ENCODE results near the gene AGO3.

AGO3 gene

DNA sequence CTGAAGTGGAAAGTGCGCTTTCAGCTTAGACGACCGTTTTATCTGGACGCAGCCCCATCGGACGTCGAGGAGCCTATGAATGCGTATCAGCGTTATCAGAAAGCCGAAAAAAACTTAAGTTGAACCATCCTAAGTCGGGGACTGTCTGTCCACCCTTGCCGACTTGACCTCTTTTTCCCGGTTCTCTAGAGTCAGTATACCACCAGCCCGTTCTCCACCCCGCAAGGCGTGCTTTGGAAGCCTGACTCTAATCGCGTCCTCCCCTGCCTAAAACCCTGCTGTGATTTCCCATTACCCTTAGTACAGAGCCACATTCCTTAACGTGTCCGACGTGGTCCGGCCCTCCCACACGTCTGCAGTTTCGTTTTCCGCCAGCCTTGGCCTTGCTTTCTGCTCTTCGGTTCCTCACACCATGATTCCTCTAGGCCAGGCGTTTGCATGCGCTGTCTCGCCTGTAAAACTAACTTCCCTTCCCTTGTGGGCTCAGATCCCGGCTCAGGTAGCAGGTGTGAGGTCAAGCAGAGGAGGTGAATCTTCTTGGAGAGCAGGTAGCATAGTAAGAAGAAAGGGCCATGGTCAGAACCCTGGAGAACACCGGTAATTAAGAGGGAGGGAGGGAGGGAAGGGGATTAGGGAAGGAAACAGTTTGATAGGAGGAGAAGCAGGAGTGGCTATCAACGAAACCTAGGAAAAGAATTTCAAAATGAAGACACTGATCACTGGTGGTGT, 158.7 kb downstream of the AGO3 start:
- peak overlapping the region; percentile 90 for H3K27ac Mint-ChIP-seq (ENCODE audit: low read depth)
- H3K36me3 Mint-ChIP-seq (ENCODE audit: insufficient read depth) = peaks cover 7% of the 10 kb centered on the region
- ATAC-seq (replicated peaks; ENCODE audit: extremely low read depth, poor library complexity, severe bottlenecking) (no peak), DNase-seq (ENCODE audit: low spot score in 2 of 2) (no peak)
- peak overlapping the region; percentile 87 for H3K4me3 Mint-ChIP-seq
- peaks cover 22% of the 10 kb centered on the region for H3K4me1 Mint-ChIP-seq
- no peaks in the 10 kb centered on the region for H3K9me3 Mint-ChIP-seq
- peaks cover 17% of the 10 kb centered on the region for H3K27me3 Mint-ChIP-seq

DNA sequence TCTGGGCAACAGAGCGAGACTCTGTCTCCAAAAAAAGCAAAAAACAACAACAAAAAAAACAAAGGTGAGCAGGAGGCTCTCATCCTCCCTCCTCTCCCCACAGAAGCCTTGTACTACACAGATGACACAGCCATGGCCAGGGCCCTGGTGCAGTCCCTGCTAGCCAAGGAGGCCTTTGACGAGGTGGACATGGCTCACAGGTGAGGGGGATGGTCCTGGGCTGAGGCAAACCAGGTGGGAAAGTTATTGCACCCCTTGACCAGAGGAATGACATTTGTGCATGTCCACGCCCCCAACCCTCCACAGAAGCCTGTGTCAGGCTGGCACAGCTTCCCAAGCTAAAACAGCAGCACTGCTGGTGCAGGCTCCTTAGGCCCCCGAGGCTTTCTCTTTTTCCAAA, 160.2 kb downstream of the AGO3 start:
- H3K27ac Mint-ChIP-seq (ENCODE audit: low read depth) = peak overlapping the region; percentile 44
- DNase-seq (ENCODE audit: low spot score in 2 of 2) (no peak), ATAC-seq (replicated peaks; ENCODE audit: extremely low read depth, poor library complexity, severe bottlenecking) (no peak)
- peaks cover 15% of the 10 kb centered on the region for H3K36me3 Mint-ChIP-seq (ENCODE audit: insufficient read depth)
- H3K9me3 Mint-ChIP-seq = no peaks in the 10 kb centered on the region
- no peak overlapping the region for H3K4me3 Mint-ChIP-seq
- peaks cover 11% of the 10 kb centered on the region for H3K27me3 Mint-ChIP-seq
- peaks cover 22% of the 10 kb centered on the region for H3K4me1 Mint-ChIP-seq

DNA sequence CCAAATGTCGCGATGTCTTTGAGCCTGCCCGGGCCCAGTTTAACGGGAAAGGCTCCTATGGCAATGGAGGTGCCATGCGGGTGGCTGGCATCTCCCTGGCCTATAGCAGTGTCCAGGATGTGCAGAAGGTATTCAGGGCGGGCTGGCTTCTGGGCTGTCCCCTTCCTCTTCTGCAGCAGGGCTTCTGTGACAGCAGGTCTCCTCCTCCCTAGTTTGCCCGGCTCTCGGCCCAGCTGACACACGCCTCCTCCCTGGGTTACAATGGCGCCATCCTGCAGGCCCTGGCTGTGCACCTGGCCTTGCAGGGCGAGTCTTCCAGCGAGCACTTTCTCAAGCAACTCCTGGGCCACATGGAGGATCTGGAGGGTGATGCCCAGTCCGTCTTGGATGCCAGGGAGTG, 160.8 kb downstream of the AGO3 start:
- ATAC-seq (replicated peaks; ENCODE audit: extremely low read depth, poor library complexity, severe bottlenecking) (no peak), DNase-seq (ENCODE audit: low spot score in 2 of 2) (no peak)
- H3K4me3 Mint-ChIP-seq = no peak overlapping the region
- H3K4me1 Mint-ChIP-seq = peaks cover 22% of the 10 kb centered on the region
- H3K27me3 Mint-ChIP-seq = peaks cover 6% of the 10 kb centered on the region
- no peaks in the 10 kb centered on the region for H3K9me3 Mint-ChIP-seq
- peaks cover 19% of the 10 kb centered on the region for H3K36me3 Mint-ChIP-seq (ENCODE audit: insufficient read depth)
- H3K27ac Mint-ChIP-seq (ENCODE audit: low read depth) = peak overlapping the region; percentile 44

DNA sequence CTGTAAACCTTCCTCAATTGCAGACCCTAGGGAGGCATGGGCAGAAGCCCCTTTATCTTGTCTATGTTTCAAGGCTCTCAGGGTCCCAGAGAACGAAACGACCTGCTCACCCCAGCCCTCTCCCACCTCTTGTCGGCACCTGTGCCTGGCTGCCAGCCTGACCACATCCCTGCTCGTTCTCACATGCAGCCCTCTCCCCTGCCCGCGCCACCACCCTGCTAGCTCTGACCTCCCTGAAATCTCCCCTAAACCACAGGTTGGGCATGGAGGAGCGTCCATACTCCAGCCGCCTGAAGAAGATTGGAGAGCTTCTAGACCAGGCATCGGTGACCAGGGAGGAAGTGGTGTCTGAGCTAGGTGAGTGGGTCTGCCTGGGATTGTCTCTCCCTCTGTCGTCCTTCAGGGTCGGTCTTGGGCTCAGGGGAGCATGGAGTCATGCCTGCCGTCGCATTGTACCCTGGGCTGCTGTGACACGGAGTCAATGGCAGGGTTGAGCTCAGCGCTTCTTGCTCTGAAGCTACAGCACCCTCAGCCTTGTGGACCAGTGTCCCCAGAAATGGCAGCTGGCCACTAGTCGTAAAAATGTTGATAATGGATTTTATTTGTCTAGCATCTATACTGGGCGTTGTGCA, 161.4 kb downstream of the AGO3 start:
- Mint-ChIP-seq H3K27me3 (no peaks in the 10 kb centered on the region), H3K4me3 (no peak overlapping the region), H3K4me1 (peaks cover 22% of the 10 kb centered on the region), H3K36me3 (ENCODE audit: insufficient read depth) (peaks cover 19% of the 10 kb centered on the region), H3K9me3 (no peaks in the 10 kb centered on the region), H3K27ac (ENCODE audit: low read depth) (no peak overlapping the region)
- DNase-seq (ENCODE audit: low spot score in 2 of 2) (no peak), ATAC-seq (replicated peaks; ENCODE audit: extremely low read depth, poor library complexity, severe bottlenecking) (no peak)

DNA sequence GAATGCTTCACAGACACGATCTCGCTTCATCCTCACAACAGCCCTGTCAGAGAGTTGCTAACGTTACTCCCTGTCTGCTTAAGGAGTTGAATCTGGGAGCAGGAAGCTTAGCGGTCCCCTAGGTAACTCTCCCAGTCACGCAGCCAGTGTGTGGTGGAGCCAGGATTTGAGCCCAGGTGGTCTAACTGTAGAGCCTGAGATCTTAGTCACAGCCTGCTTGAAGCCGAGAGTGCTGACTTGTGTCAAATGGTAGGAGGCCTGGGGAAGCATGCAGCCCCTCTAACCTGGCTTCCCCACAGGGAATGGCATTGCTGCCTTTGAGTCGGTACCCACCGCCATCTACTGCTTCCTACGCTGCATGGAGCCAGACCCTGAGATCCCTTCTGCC, 161.9 kb downstream of the AGO3 start:
- no peak overlapping the region for H3K4me3 Mint-ChIP-seq
- peaks cover 19% of the 10 kb centered on the region for H3K36me3 Mint-ChIP-seq (ENCODE audit: insufficient read depth)
- no peaks in the 10 kb centered on the region for H3K27me3 Mint-ChIP-seq
- ATAC-seq (replicated peaks; ENCODE audit: extremely low read depth, poor library complexity, severe bottlenecking) (no peak), DNase-seq (ENCODE audit: low spot score in 2 of 2) (no peak)
- no peaks in the 10 kb centered on the region for H3K9me3 Mint-ChIP-seq
- H3K4me1 Mint-ChIP-seq = peaks cover 22% of the 10 kb centered on the region
- H3K27ac Mint-ChIP-seq (ENCODE audit: low read depth) = no peak overlapping the region

DNA sequence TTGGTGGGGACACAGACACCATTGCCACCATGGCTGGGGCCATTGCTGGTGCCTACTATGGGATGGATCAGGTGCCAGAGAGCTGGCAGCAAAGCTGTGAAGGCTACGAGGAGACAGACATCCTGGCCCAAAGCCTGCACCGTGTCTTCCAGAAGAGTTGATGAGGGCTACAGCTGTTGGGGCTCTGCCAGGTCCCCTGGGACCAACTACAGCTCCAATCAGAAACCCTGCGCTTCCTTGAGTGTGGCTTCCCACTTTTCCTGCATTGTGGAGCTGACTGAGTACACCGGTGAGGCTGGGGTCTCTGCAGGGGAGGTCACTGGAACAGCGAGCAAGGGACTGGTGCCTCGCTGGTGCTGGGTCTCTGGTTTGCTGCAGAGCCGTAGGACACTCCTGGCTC, 162.3 kb downstream of the AGO3 start:
- Mint-ChIP-seq H3K36me3 (ENCODE audit: insufficient read depth) (peaks cover 19% of the 10 kb centered on the region), H3K4me1 (peaks cover 22% of the 10 kb centered on the region), H3K9me3 (no peaks in the 10 kb centered on the region), H3K27ac (ENCODE audit: low read depth) (no peak overlapping the region), H3K4me3 (no peak overlapping the region), H3K27me3 (no peaks in the 10 kb centered on the region)
- DNase-seq (ENCODE audit: low spot score in 2 of 2) (no peak), ATAC-seq (replicated peaks; ENCODE audit: extremely low read depth, poor library complexity, severe bottlenecking) (no peak)

DNA sequence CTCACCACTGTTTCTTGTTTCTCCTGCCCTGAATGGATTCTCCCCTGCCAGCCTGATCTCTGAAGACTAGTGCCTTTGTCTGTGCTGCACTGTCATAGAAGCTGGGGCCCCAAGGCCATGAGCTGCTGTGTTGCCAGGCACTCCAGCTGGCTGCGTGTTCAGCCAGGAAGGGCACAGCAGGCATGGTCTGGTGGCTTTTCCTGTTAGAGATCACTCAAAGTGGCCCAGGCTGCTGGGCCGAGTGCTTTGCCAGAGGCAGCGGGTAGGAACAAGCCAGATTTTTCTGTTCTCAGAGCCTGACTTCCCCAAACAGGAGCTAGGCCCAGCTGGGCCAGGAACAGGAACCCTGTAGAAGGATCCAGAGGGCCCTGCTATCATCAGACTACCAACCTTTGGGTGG, 163.0 kb downstream of the AGO3 start:
- H3K27ac Mint-ChIP-seq (ENCODE audit: low read depth) = no peak overlapping the region
- no peaks in the 10 kb centered on the region for H3K27me3 Mint-ChIP-seq
- H3K4me3 Mint-ChIP-seq = no peak overlapping the region
- ATAC-seq (replicated peaks; ENCODE audit: extremely low read depth, poor library complexity, severe bottlenecking) = no peak
- H3K9me3 Mint-ChIP-seq = no peaks in the 10 kb centered on the region
- H3K36me3 Mint-ChIP-seq (ENCODE audit: insufficient read depth) = peaks cover 16% of the 10 kb centered on the region
- no peak for DNase-seq (ENCODE audit: low spot score in 2 of 2)
- peaks cover 22% of the 10 kb centered on the region for H3K4me1 Mint-ChIP-seq

DNA sequence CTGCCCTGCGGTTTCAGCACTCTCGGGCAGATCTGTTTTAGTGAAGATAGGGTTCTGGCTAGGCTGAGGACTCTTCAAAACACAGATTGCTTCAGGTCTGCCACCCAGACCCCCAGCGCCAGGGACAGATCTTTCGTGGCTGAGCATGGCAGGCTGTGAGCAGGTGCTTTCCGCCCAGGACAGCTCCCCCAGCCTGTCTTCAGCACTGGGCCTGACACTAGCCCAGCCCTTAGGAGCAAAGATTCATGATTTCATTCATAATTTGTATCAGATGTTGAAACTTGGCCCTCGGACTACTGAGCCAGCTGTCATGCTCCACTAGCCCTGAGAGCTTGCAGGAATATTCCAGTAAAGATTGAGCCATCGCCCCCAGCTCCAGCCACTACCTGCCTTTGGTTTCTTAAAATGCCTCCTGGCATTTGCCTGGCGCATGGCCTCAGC, 163.7 kb downstream of the AGO3 start:
- no peak overlapping the region for H3K27ac Mint-ChIP-seq (ENCODE audit: low read depth)
- ATAC-seq (replicated peaks; ENCODE audit: extremely low read depth, poor library complexity, severe bottlenecking) (no peak), DNase-seq (ENCODE audit: low spot score in 2 of 2) (no peak)
- H3K9me3 Mint-ChIP-seq = no peaks in the 10 kb centered on the region
- H3K4me1 Mint-ChIP-seq = peaks cover 17% of the 10 kb centered on the region
- H3K27me3 Mint-ChIP-seq = no peaks in the 10 kb centered on the region
- H3K36me3 Mint-ChIP-seq (ENCODE audit: insufficient read depth) = peaks cover 16% of the 10 kb centered on the region
- H3K4me3 Mint-ChIP-seq = no peak overlapping the region

DNA sequence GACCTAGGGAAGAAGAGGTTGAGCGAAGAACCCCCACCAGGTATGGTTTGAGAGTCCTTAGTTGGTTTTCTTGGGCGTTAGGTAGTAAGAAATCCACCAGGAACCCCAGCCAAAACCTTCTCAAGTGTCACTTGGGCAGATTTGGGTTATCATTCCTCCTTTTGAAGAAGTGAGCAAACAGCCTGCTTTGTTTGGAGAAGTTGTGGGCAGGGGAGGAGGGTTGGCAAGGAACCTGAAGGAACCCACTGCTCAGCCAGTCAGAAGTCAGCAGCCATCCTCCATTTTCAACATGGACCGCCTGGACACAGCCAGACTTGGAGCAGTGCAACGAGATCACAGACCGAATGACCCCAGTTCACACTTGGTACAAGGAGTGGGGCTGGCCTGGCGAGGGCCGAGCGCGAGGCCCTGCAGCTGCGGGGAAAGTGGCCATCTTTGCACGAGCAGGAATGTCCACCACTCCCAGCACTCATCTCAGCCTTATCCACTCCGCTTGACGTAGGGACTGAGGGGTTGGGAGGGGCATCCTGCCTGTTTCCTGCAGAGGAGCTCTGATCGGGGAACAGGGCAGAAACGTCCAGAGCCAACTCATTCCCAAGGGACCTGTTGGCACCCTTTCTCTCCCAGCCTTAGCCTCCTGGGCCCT, 165.0 kb downstream of the AGO3 start:
- DNase-seq (ENCODE audit: low spot score in 2 of 2) (no peak), ATAC-seq (replicated peaks; ENCODE audit: extremely low read depth, poor library complexity, severe bottlenecking) (no peak)
- Mint-ChIP-seq H3K36me3 (ENCODE audit: insufficient read depth) (peaks cover 18% of the 10 kb centered on the region), H3K4me3 (no peak overlapping the region), H3K4me1 (peaks cover 11% of the 10 kb centered on the region), H3K9me3 (no peaks in the 10 kb centered on the region), H3K27ac (ENCODE audit: low read depth) (no peak overlapping the region), H3K27me3 (no peaks in the 10 kb centered on the region)

DNA sequence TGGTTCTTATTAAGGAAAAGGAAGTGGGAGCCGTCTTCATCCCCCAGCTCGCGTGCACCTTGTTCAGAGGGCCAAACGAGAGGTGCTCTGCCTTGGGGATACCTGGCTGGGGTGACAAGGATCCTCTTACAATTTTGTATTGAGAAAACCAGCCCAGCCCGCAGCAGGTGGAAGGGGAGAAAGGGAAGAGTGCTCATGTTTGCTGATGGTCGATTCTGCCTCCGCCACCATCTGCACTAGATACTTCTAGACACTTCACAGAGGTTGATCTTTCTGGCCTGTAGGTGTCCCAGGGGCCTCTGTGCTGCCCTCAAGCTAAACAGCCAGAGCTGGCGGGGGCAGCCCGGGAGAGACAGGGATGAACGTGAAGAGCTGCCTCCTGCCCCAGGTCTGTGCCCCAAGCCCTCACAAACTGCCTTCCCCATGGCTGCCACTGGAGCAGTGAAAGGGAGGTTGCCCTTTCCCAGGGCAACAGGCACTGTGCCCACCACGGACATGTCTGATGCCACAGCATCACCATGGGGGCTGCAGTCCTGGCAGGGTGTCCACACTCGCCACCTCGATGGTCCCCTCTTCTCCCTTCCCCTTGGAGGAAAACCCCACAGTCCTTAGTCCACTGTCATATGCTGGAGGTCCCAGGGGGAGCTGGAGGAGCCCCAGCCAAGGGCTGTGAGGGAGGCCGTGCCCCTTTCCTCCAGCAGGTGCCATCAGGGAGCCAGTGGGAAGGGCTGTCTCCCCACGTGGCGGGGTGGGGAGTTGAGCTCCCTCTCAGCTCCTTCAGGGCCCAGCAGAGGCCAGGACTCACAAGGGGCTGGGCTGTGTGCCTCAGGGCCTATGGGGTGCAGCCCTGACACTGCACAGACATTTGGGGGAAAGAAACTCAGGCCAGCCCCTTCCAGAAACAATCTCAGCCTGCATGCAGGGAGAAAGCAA, 165.9 kb downstream of the AGO3 start:
- ATAC-seq (replicated peaks; ENCODE audit: extremely low read depth, poor library complexity, severe bottlenecking) = no peak
- DNase-seq (ENCODE audit: low spot score in 2 of 2) = no peak
- Mint-ChIP-seq H3K27ac (ENCODE audit: low read depth) (no peak overlapping the region), H3K4me3 (no peak overlapping the region), H3K36me3 (ENCODE audit: insufficient read depth) (peaks cover 17% of the 10 kb centered on the region), H3K9me3 (no peaks in the 10 kb centered on the region), H3K4me1 (peaks cover 5% of the 10 kb centered on the region), H3K27me3 (no peaks in the 10 kb centered on the region)

DNA sequence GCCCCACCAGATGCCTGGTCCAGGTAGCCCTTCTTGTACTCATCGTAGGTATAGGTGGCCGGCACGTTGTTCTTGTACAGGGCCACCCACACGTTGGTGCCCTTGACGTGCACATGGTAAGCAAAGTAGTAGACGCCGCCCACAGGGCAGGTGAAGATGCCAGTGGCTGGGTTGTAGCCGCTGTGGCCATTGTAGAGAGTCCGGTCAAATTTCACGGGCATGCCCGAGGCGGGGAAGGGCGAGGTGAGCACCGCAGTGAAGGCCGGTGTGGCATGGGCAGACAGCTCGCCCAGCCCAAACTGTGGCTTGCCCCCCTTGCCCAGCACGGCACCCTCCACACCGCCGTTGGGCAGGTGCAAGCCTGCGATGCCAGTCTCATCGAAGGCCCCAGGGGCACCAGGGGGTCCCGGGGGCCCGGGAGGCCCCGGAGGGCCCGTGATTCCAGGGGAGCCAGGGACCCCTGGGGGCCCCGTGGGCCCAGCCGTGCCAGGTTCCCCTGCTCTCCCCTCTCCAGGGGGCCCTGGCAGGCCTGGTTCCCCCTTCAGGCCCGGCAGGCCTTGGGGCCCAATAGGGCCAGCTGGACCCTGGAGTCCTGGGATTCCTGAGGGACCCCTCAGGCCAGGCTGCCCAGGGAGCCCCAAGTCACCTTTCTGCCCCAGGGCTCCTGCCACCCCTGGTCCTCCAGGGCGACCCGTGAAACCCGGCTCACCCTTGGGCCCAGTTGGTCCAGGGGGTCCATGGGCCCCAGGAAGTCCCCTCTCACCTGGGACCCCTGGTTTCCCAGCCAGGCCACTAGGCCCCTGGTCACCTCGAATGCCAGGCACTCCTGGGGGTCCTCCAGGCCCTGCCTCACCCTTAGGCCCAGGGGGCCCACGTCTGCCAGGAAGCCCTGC, 167.0 kb downstream of the AGO3 start:
- Mint-ChIP-seq H3K27ac (ENCODE audit: low read depth) (no peak overlapping the region), H3K4me3 (no peak overlapping the region), H3K36me3 (ENCODE audit: insufficient read depth) (peaks cover 16% of the 10 kb centered on the region), H3K27me3 (no peaks in the 10 kb centered on the region), H3K4me1 (peaks cover 5% of the 10 kb centered on the region), H3K9me3 (no peaks in the 10 kb centered on the region)
- DNase-seq (ENCODE audit: low spot score in 2 of 2) (no peak), ATAC-seq (replicated peaks; ENCODE audit: extremely low read depth, poor library complexity, severe bottlenecking) (no peak)

Measured in central memory CD8-positive, alpha-beta T cell (primary cell).